ENCODE data around the gene EID2B.

DNA sequence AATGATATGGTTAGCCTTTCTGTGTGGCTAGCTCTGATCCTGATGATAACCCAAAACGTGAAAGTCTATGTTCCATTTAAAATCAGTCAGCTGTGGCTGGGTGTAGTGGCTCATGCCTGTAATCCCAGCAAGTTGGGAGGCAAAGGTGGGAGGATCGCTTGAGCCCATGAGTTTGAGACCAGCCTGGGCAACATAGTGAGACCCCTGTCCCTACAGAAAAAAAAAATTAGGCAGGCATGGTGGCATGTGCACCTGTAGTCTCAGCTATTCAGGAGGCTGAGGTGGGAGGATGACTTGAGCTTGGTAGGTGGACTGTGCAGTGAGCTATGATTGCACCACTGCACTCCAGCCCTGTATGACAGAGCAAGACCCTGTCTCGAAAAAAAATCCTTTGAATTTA, 1.1 kb upstream of the EID2B start:
- TF ChIP-seq, protein P1, sequence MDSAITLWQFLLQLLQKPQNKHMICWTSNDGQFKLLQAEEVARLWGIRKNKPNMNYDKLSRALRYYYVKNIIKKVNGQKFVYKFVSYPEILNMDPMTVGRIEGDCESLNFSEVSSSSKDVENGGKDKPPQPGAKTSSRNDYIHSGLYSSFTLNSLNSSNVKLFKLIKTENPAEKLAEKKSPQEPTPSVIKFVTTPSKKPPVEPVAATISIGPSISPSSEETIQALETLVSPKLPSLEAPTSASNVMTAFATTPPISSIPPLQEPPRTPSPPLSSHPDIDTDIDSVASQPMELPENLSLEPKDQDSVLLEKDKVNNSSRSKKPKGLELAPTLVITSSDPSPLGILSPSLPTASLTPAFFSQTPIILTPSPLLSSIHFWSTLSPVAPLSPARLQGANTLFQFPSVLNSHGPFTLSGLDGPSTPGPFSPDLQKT (IDR thresholded peaks at IDR 0.05; ENCODE audit: borderline replicate concordance, low read depth, low read length) = no peak
- TF ChIP-seq ZNF324 (tag by site-specific recombination; IDR thresholded peaks at IDR 0.05) = no peak
